ENCODE data around the gene EXD3.

DNA sequence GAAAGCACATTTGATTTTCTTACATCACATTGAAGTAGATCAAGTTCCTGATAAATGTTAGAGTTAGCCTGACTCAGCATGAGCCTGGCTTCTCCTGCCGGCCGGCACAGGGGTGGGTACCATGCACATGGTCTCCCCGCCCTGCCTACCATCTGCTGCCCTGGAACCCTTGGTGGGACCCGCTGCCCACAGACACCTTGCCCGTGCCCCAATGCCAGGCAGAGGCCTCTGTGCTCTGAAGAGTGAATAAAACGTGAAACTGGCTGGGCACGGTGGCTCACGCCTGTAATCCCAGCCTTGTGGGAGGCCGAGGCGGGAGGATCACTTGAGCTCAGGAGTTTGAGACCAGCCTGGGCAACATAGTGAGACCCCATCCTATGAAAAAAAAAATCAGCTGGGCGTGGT is 17.3 kb downstream of the EXD3 start:
- TF ChIP-seq, protein P1, sequence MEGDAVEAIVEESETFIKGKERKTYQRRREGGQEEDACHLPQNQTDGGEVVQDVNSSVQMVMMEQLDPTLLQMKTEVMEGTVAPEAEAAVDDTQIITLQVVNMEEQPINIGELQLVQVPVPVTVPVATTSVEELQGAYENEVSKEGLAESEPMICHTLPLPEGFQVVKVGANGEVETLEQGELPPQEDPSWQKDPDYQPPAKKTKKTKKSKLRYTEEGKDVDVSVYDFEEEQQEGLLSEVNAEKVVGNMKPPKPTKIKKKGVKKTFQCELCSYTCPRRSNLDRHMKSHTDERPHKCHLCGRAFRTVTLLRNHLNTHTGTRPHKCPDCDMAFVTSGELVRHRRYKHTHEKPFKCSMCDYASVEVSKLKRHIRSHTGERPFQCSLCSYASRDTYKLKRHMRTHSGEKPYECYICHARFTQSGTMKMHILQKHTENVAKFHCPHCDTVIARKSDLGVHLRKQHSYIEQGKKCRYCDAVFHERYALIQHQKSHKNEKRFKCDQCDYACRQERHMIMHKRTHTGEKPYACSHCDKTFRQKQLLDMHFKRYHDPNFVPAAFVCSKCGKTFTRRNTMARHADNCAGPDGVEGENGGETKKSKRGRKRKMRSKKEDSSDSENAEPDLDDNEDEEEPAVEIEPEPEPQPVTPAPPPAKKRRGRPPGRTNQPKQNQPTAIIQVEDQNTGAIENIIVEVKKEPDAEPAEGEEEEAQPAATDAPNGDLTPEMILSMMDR (IDR thresholded peaks at IDR 0.05; ENCODE audit: low read length) = no peak
- no peak for TF ChIP-seq EZH2 (optimal IDR thresholded peaks at IDR 0.05; ENCODE audit: low read depth, low read length)
